Central memory CD4-positive, alpha-beta T cell (primary cell): ENCODE results near the gene ATG7.
"Not testable (repeated sequence)": the region's sequence is repeated elsewhere in the genome, so short reads cannot be mapped to it uniquely, and the experiment has no call there.

Experiments used
- DNase-seq: peaks from one replicate; pipeline ENCODE4 v3.0.0; 2022

Gene ATG7

GRCh38 chr3:11570789-11571495 lies 298.7 kb downstream of the ATG7 start:
- no peak for DNase-seq

GRCh38 chr3:11572660-11573059 lies 300.5 kb downstream of the ATG7 start:
- DNase-seq = not testable (repeated sequence)

GRCh38 chr3:11574981-11575669 lies 302.9 kb downstream of the ATG7 start:
- DNase-seq = no peak

- no peak for DNase-seq
Observed at GRCh38 chr3:11575677-11576076, 303.5 kb downstream of the ATG7 start.

GRCh38 chr3:11576453-11576852 lies 304.3 kb downstream of the ATG7 start:
- DNase-seq = no peak

- no peak for DNase-seq
Observed at GRCh38 chr3:11578169-11578568, 306.0 kb downstream of the ATG7 start.

- DNase-seq = no peak
Observed at GRCh38 chr3:11580645-11581044, 308.4 kb downstream of the ATG7 start.

- DNase-seq = no peak
Observed at GRCh38 chr3:11581237-11582190, 309.3 kb downstream of the ATG7 start.

- no peak for DNase-seq
Observed at GRCh38 chr3:11582191-11582968, 310.2 kb downstream of the ATG7 start.

GRCh38 chr3:11583235-11583634 lies 311.0 kb downstream of the ATG7 start:
- DNase-seq = no peak

- no peak for DNase-seq
Observed at GRCh38 chr3:11583638-11584046, 311.4 kb downstream of the ATG7 start.

GRCh38 chr3:11584570-11584969 lies 312.4 kb downstream of the ATG7 start:
- DNase-seq = no peak

GRCh38 chr3:11587766-11588165 lies 315.6 kb downstream of the ATG7 start:
- no peak for DNase-seq

GRCh38 chr3:11588338-11588737 lies 316.1 kb downstream of the ATG7 start:
- DNase-seq = no peak

GRCh38 chr3:11588755-11589154 lies 316.6 kb downstream of the ATG7 start:
- no peak for DNase-seq

- DNase-seq = no peak
Observed at GRCh38 chr3:11589706-11590105, 317.5 kb downstream of the ATG7 start.

- DNase-seq = no peak
Observed at GRCh38 chr3:11591002-11591355, 318.8 kb downstream of the ATG7 start.

- DNase-seq = no peak
Observed at GRCh38 chr3:11591391-11592282, 319.4 kb downstream of the ATG7 start.

GRCh38 chr3:11592445-11593298 lies 320.5 kb downstream of the ATG7 start:
- no peak for DNase-seq

GRCh38 chr3:11593318-11594034 lies 321.3 kb downstream of the ATG7 start:
- no peak for DNase-seq
